Effector memory CD4-positive, alpha-beta T cell (primary cell): ENCODE data around the gene HAPSTR1.
"Not testable (repeated sequence)": the region's sequence is repeated elsewhere in the genome, so short reads cannot be mapped to it uniquely, and the experiment has no call there.

Source experiments
- DNase-seq, 3 donors: peaks; one replicate each; pipeline ENCODE4 v3.0.0-alpha.2; 2020
- H3K27ac ChIP-seq: 2 replicates; pipeline ENCODE4 v1.7.0; 2013; ENCODE audit warnings: mild to moderate bottlenecking, low read length, moderate library complexity; ENCODE audit not compliant: insufficient read depth, poor library complexity, severe bottlenecking
- H3K27me3 ChIP-seq: replicated peaks from 2 replicates; pipeline ENCODE4 v1.7.0; 2013; ENCODE audit warnings: mild to moderate bottlenecking, low read length; ENCODE audit not compliant: insufficient read depth, control insufficient read depth, poor library complexity, severe bottlenecking
- H3K36me3 ChIP-seq: 2 replicates; pipeline ENCODE4 v1.7.0; 2013; ENCODE audit warnings: mild to moderate bottlenecking, low read length, moderate library complexity; ENCODE audit not compliant: control insufficient read depth, insufficient read depth
- H3K4me1 ChIP-seq: 2 replicates; pipeline ENCODE4 v1.7.0; 2013; ENCODE audit warnings: low read length, mild to moderate bottlenecking; ENCODE audit not compliant: control insufficient read depth, insufficient read depth, poor library complexity, severe bottlenecking
- H3K4me3 ChIP-seq: 2 replicates; pipeline ENCODE4 v1.7.0; 2013; ENCODE audit warnings: low read length, low read depth, mild to moderate bottlenecking; ENCODE audit not compliant: insufficient read depth, poor library complexity, severe bottlenecking
- H3K9me3 ChIP-seq: 2 replicates; pipeline ENCODE4 v1.7.0; 2013; ENCODE audit warnings: mild to moderate bottlenecking, low read length, moderate library complexity; ENCODE audit not compliant: control insufficient read depth

Gene HAPSTR1

GRCh38 chr16:9068886-9069285, 22.6 kb upstream of the HAPSTR1 start:
- no peak for DNase-seq
- Histone ChIP-seq H3K9me3 (no peaks in the 10 kb centered on the region), H3K36me3 (no peaks in the 10 kb centered on the region), H3K27me3 (no peaks in the 10 kb centered on the region), H3K4me1 (no peaks in the 10 kb centered on the region), H3K4me3 (no peak overlapping the region), H3K27ac (no peak overlapping the region)

DNA sequence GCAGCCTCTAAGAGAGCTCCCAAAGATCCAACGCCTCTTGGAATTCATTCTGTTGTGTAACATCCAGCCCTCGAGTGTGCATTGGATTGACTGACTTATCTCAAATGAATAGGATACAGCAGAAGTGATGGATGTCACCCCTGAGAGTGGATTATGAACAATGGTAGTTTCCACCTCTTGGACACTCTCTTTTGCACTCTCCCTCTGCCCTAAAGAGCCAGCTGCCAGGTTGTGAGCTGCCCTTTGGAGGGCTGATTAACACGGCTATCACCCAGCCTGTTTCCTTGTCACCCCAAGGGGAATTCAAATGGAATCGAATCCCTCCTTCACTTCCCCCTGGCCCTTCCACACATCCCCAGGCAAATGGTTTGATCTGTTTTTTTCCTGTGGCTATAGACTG, 21.2 kb upstream of the HAPSTR1 start:
- H3K9me3 ChIP-seq, result no peaks in the 10 kb centered on the region
- H3K4me1 ChIP-seq, result no peaks in the 10 kb centered on the region
- no peak for DNase-seq
- no peaks in the 10 kb centered on the region for H3K36me3 ChIP-seq
- no peak overlapping the region for H3K27ac ChIP-seq
- H3K27me3 ChIP-seq, result no peaks in the 10 kb centered on the region
- H3K4me3 ChIP-seq, result no peak overlapping the region

DNA sequence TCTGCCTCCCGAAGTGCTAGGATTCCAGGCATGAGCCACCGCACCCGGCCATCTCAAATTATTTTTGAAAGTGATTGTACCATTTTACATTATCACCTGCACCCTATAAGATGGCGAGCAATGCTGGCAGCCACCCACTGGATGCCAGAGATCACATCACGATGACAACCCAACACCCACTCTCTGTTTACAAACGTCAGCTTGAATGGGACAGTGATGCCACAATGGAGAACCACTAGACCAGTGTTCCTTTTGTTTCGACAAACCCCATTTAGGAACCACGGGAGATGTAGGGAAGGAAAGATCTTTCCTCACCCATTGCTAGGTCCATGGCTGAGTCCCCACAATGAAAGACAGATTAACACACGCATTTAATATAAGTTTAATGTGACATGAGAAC, 20.1 kb upstream of the HAPSTR1 start:
- Histone ChIP-seq H3K27me3 (no peaks in the 10 kb centered on the region), H3K27ac (no peak overlapping the region), H3K4me1 (no peaks in the 10 kb centered on the region), H3K9me3 (no peaks in the 10 kb centered on the region), H3K36me3 (no peaks in the 10 kb centered on the region), H3K4me3 (no peak overlapping the region)
- no peak for DNase-seq

GRCh38 chr16:9072806-9073341, 18.6 kb upstream of the HAPSTR1 start:
- H3K27ac ChIP-seq, result no peak overlapping the region
- no peaks in the 10 kb centered on the region for H3K36me3 ChIP-seq
- H3K27me3 ChIP-seq, result no peaks in the 10 kb centered on the region
- no peaks in the 10 kb centered on the region for H3K9me3 ChIP-seq
- no peak for DNase-seq
- no peak overlapping the region for H3K4me3 ChIP-seq
- H3K4me1 ChIP-seq, result no peaks in the 10 kb centered on the region

- Histone ChIP-seq H3K9me3 (no peaks in the 10 kb centered on the region), H3K4me3 (no peak overlapping the region), H3K4me1 (no peaks in the 10 kb centered on the region), H3K27me3 (no peaks in the 10 kb centered on the region), H3K27ac (no peak overlapping the region), H3K36me3 (no peaks in the 10 kb centered on the region)
- no peak for DNase-seq
Measured at GRCh38 chr16:9075299-9076071, 16.0 kb upstream of the HAPSTR1 start.

DNA sequence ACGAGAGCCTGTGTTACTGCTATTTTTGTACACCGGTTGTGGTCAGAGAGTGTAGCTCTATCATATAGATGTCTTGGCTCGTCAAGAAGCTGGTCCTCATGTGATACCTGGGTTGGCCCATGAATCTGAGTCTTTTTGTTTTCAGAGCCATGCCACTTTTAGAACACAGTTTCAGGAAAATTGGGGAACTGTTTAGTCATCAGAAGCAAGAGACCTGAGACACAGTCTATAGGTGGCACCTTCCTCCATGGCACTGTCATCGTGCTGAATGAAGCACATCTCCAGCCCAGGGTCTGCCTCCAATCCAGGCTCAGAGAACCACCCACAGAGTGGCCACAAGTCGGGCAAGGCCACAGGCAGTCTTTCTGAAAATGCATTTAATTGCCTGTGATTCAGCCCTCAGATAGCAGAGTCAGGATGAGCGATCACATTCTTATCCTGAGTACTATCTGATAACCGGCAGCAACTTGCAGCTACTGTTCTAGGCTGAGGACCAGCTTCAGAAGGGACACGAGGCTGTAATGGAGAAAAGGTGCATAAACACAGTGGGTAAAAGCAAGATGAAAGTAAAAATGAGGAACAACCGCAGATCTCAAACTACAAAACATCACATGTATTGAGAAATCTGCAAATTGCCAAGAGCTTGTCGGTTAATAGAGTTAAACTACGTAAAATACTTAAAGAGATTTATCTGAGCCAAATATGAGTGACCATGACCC, 14.2 kb upstream of the HAPSTR1 start:
- no peaks in the 10 kb centered on the region for H3K4me1 ChIP-seq
- H3K9me3 ChIP-seq, result no peaks in the 10 kb centered on the region
- H3K27ac ChIP-seq, result no peak overlapping the region
- DNase-seq, result no peak
- H3K36me3 ChIP-seq, result no peaks in the 10 kb centered on the region
- H3K4me3 ChIP-seq, result no peak overlapping the region
- H3K27me3 ChIP-seq, result no peaks in the 10 kb centered on the region

DNA sequence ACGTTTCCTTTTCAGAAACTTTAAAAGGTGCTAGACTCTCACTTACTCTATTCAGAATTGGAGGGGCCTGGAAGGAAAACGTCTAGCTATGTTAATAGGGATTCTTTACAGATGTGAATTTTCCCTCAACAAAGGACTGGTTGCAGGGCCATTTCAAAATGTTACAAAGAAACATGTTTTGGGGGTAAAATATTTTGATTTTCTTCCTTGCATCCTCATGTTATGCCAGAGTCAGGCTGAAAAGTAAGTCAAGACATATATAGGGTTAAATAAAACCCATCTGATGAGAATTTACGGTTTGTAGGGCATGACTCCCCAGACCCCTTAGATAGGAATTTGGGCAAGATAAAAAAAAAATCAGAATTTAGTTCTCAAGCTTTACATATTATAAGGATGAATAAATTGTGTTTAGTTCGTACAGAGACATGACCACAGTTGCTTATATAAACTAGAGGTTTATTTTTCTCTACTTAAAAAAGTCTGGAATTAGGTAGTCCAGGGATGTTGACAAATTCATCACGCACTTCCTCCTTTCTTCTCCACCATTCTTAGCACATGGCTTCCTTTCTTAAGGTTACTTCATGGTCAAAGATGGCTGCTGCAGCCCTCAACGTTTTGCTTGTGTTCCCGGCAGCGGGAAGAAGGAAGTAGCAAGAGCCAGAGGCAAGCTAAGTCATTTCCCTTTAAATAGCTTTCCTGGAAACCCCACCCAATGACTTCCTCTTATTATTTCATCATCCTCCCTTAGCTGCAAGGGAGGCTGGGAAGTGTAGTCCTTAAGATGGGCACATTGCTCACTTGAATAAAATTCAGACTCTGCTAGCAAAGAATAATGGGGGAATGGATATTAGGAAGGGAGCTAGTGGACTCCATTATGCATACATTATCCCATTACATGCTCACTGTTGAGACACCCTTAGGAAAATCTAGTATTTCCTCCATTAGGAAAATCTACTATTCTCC, 12.7 kb upstream of the HAPSTR1 start:
- not testable (repeated sequence) for H3K4me1 ChIP-seq, H3K4me3 ChIP-seq, H3K36me3 ChIP-seq, H3K9me3 ChIP-seq, H3K27ac ChIP-seq, H3K27me3 ChIP-seq
- DNase-seq, result peak in 1 of 3 donors; percentile 10

- Histone ChIP-seq H3K36me3 (no peaks in the 10 kb centered on the region), H3K9me3 (no peaks in the 10 kb centered on the region), H3K4me3 (no peak overlapping the region), H3K27me3 (no peaks in the 10 kb centered on the region), H3K27ac (no peak overlapping the region), H3K4me1 (no peaks in the 10 kb centered on the region)
- DNase-seq, result no peak
Measured at GRCh38 chr16:9079430-9079812, 12.0 kb upstream of the HAPSTR1 start.

- Histone ChIP-seq H3K27ac (no peak overlapping the region), H3K4me1 (no peaks in the 10 kb centered on the region), H3K9me3 (no peaks in the 10 kb centered on the region), H3K27me3 (no peaks in the 10 kb centered on the region), H3K36me3 (no peaks in the 10 kb centered on the region), H3K4me3 (no peak overlapping the region)
- no peak for DNase-seq
Measured at GRCh38 chr16:9081158-9081557, 10.3 kb upstream of the HAPSTR1 start.
